ENCODE measurements around the gene NTN5. TPM values are rescaled to one million over a fixed set of nuclear protein-coding genes. Genes with fewer than 3 reads are reported as not detected.
"Not testable (repeated sequence)": the region's sequence is repeated elsewhere in the genome, so short reads cannot be mapped to it uniquely, and the experiment has no call there.

The NTN5 gene
- total and polyA plus RNA-seq, 8 donors, result 0.12 to 1.8 (median 0.25) TPM; not detected in 1

- H3K27ac ChIP-seq, result peak overlapping the region; percentile 33 to 86 (median 54)
- peak in 2 of 6 donors; percentile 74 for DNase-seq
- ATAC-seq, result peak; percentile 72 to 75 (median 73)
These were observed 23.7 kb upstream of the NTN5 start for GRCh38 chr19:48696353-48697010.

GRCh38 chr19:48695743-48696352 is 23.0 kb upstream of the NTN5 start, which contains the start of gene FUT2:
TSS of gene FUT2 (plus strand) at chr19:48695971. CDS start at chr19:48702957, 6,986 bp downstream.
- ATAC-seq, result peak; percentile 91 to 95 (median 95)
- WGBS, 2 donors, result 13 to 15% methylated on average over 14 to 16 of the region's 16 CpGs
- Histone ChIP-seq H3K9me3 (no peaks in the 10 kb centered on the region), H3K4me3 (peak within 1 kb of the TSS; percentile 23 to 63 (median 42)), H3K27me3 (no peaks in the 10 kb centered on the region), H3K27ac (peak within 1 kb of the TSS; percentile 33 to 86 (median 54)), H3K4me1 (peaks cover 0 to 5% (median 0%) of the 10 kb centered on the region in 3 donors), H3K36me3 (no peaks in the 10 kb centered on the region)
- peak; percentile 76 to 90 (median 84) for DNase-seq
- no peak for FAIRE-seq
- intact Hi-C loops (cut with DNase I), result no loop called here
- no peak for TF ChIP-seq CTCF (IDR thresholded peaks at IDR 0.05)

More at GRCh38 chr19:48696353-48697010, 23.7 kb upstream of the NTN5 start:
- no peak for FAIRE-seq
- intact Hi-C loops (cut with DNase I), result no loop called here
- Histone ChIP-seq H3K4me1 (peaks cover 0 to 5% (median 0%) of the 10 kb centered on the region in 3 donors), H3K4me3 (peak overlapping the region; percentile 23 to 63 (median 42)), H3K36me3 (no peaks in the 10 kb centered on the region), H3K27me3 (no peaks in the 10 kb centered on the region), H3K9me3 (no peaks in the 10 kb centered on the region)
- WGBS, 2 donors, result 6% methylated on average over 32 to 34 of the region's 34 CpGs
- no peak for TF ChIP-seq CTCF (IDR thresholded peaks at IDR 0.05)

GRCh38 chr19:48693629-48694028 is 20.8 kb upstream of the NTN5 start:
- WGBS, 2 donors, result 95% methylated on average over 9 of the region's 9 CpGs
- ATAC-seq, FAIRE-seq: not testable (repeated sequence)

GRCh38 chr19:48689449-48689848 is 16.6 kb upstream of the NTN5 start:
- no peak for TF ChIP-seq CTCF (IDR thresholded peaks at IDR 0.05)
- H3K36me3 ChIP-seq, result no peaks in the 10 kb centered on the region
- peak; percentile 43 to 68 (median 56) for ATAC-seq
- no peaks in the 10 kb centered on the region for H3K9me3 ChIP-seq
- no peak overlapping the region for H3K4me3 ChIP-seq
- peak in 2 of 6 donors; percentile 62 to 69 for DNase-seq
- 19 to 21% methylated on average over 7 of the region's 7 CpGs for WGBS, 2 donors
- peaks cover 0 to 4% (median 0%) of the 10 kb centered on the region in 3 donors for H3K4me1 ChIP-seq
- peak overlapping the region in 1 of 4 donors; percentile 41 for H3K27ac ChIP-seq
- intact Hi-C loops (cut with DNase I), result no loop called here
- H3K27me3 ChIP-seq, result no peaks in the 10 kb centered on the region
- FAIRE-seq, result no peak

More at GRCh38 chr19:48693629-48694028, 20.8 kb upstream of the NTN5 start:
- H3K36me3 ChIP-seq; DNase-seq; H3K27ac ChIP-seq; H3K4me1 ChIP-seq; H3K9me3 ChIP-seq; intact Hi-C loops (cut with DNase I); H3K27me3 ChIP-seq; H3K4me3 ChIP-seq: not testable (repeated sequence)

- peaks cover 0 to 4% (median 0%) of the 10 kb centered on the region in 3 donors for H3K4me1 ChIP-seq
- H3K9me3 ChIP-seq, result no peaks in the 10 kb centered on the region
- H3K4me3 ChIP-seq, result no peak overlapping the region
- H3K27ac ChIP-seq, result no peak overlapping the region
- DNase-seq (no peak), ATAC-seq (no peak), FAIRE-seq (no peak)
- intact Hi-C loops (cut with DNase I), result no loop called here
- H3K36me3 ChIP-seq, result no peaks in the 10 kb centered on the region
- 81% methylated on average over 3 of the region's 3 CpGs for WGBS, 2 donors
- H3K27me3 ChIP-seq, result no peaks in the 10 kb centered on the region
- TF ChIP-seq CTCF (IDR thresholded peaks at IDR 0.05), result no peak
These were observed 15.0 kb upstream of the NTN5 start for GRCh38 chr19:48687776-48688175.

GRCh38 chr19:48686637-48687036 is 13.8 kb upstream of the NTN5 start:
- H3K4me3 ChIP-seq; DNase-seq; H3K9me3 ChIP-seq; intact Hi-C loops (cut with DNase I); FAIRE-seq; H3K36me3 ChIP-seq; ATAC-seq; H3K4me1 ChIP-seq; H3K27me3 ChIP-seq; H3K27ac ChIP-seq: not testable (repeated sequence)
- WGBS, 2 donors, result 93 to 95% methylated on average over 7 of the region's 7 CpGs
